Suprapubic skin (tissue), 3 donors: ENCODE results near the gene XPO6.

Source experiments
- EP300 ChIP-seq: sonication (generic); formaldehyde crosslinking; IDR thresholded peaks from one replicate; pipeline ENCODE4 v1.6.1; 2017; ENCODE audit warnings: antibody characterized with exemption
- TF ChIP-seq, protein P1 (sequence below), 2 donors: fragments of 200-600 bp in 1 of 2; fragments of 450-650 bp in 1 of 2; sonication (generic) in 1 of 2; IDR thresholded peaks; one replicate each; pipeline ENCODE4 v1.5.1; 2016 to 2019; ENCODE audit warnings: antibody characterized with exemption in 2 of 2, mild to moderate bottlenecking in 1 of 2, moderate library complexity in 1 of 2

- TF ChIP-seq, protein P1, sequence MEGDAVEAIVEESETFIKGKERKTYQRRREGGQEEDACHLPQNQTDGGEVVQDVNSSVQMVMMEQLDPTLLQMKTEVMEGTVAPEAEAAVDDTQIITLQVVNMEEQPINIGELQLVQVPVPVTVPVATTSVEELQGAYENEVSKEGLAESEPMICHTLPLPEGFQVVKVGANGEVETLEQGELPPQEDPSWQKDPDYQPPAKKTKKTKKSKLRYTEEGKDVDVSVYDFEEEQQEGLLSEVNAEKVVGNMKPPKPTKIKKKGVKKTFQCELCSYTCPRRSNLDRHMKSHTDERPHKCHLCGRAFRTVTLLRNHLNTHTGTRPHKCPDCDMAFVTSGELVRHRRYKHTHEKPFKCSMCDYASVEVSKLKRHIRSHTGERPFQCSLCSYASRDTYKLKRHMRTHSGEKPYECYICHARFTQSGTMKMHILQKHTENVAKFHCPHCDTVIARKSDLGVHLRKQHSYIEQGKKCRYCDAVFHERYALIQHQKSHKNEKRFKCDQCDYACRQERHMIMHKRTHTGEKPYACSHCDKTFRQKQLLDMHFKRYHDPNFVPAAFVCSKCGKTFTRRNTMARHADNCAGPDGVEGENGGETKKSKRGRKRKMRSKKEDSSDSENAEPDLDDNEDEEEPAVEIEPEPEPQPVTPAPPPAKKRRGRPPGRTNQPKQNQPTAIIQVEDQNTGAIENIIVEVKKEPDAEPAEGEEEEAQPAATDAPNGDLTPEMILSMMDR (IDR thresholded peaks at IDR 0.05) = no peak
- no peak for TF ChIP-seq EP300
Observed at GRCh38 chr16:28121527-28121926, 90.2 kb downstream of the XPO6 start.
